Measurements from ENCODE around the gene NEK6.

The NEK6 gene

DNA sequence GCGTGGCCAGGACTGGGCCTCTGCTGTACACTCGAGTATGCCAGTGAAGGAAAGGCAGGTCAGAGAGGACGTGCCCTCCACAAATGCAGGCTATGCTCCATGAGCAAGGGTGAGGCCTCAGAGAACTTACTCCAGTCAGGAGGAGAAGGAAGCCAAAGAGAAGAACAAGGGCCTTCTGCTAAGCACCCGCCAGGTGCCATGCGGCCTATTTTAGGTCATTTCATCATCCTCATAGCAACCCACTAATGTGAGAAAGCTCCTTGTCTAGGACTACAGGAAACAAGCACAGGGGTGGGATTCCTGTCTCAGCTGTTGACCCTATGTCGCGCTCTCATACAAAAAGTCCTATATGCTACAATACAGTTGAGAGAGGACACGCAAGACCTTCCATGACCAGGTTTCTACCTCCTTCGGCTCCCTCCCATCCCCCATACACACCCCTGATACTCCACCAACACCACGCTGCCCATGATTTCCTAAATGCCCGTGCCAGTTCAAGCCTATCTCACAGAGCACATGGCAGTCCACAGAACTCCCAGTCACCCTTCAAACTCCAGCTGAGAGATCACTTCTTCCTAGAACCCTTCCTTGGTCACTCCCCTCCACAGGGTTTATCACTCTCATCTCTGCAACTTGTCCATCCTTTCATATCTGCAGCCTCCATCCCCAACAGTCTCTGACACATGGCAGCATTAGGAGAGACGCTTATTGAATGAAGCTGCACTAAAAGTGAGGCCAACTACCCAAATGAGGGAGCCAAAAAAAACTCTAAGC lies 130.7 kb downstream of the NEK6 start:
- Histone ChIP-seq H3K4me1 (ENCODE audit: low read depth, poor library complexity, severe bottlenecking) (peaks cover 21% of the 10 kb centered on the region), H4K20me1 (ENCODE audit: insufficient read depth) (peaks cover 13% of the 10 kb centered on the region; the same call in 1 of the 2 replicates), H3K9ac (no peak overlapping the region), H3K27ac (no peak overlapping the region), H3K4me3 (IDR thresholded peaks at IDR 0.05; ENCODE audit: insufficient read depth, low read depth, low read length) (no peak overlapping the region), H3K4me2 (no peak overlapping the region), H3K27me3 (ENCODE audit: insufficient read depth, low read depth) (no peaks in the 10 kb centered on the region), H2AFZ (ENCODE audit: low read depth) (no peak overlapping the region), H3K36me3 (ENCODE audit: insufficient read depth) (no peaks in the 10 kb centered on the region; the same call in 1 of the 2 replicates), H3K79me2 (ENCODE audit: insufficient read depth, low read depth) (peaks cover 82% of the 10 kb centered on the region)
- TF ChIP-seq, protein P1, sequence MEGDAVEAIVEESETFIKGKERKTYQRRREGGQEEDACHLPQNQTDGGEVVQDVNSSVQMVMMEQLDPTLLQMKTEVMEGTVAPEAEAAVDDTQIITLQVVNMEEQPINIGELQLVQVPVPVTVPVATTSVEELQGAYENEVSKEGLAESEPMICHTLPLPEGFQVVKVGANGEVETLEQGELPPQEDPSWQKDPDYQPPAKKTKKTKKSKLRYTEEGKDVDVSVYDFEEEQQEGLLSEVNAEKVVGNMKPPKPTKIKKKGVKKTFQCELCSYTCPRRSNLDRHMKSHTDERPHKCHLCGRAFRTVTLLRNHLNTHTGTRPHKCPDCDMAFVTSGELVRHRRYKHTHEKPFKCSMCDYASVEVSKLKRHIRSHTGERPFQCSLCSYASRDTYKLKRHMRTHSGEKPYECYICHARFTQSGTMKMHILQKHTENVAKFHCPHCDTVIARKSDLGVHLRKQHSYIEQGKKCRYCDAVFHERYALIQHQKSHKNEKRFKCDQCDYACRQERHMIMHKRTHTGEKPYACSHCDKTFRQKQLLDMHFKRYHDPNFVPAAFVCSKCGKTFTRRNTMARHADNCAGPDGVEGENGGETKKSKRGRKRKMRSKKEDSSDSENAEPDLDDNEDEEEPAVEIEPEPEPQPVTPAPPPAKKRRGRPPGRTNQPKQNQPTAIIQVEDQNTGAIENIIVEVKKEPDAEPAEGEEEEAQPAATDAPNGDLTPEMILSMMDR (conservative IDR thresholded peaks at IDR 0.05; ENCODE audit: low read depth, low read length) = no peak

GRCh38 chr9:124389146-124389939 lies 131.6 kb downstream of the NEK6 start:
- H2AFZ ChIP-seq (ENCODE audit: low read depth) = no peak overlapping the region
- H4K20me1 ChIP-seq (ENCODE audit: insufficient read depth) = peaks cover 13% of the 10 kb centered on the region; the same call in 1 of the 2 replicates
- H3K36me3 ChIP-seq (ENCODE audit: insufficient read depth) = no peaks in the 10 kb centered on the region; the same call in 1 of the 2 replicates
- H3K4me3 ChIP-seq (IDR thresholded peaks at IDR 0.05; ENCODE audit: insufficient read depth, low read depth, low read length) = no peak overlapping the region
- no peak overlapping the region for H3K4me2 ChIP-seq
- H3K4me1 ChIP-seq (ENCODE audit: low read depth, poor library complexity, severe bottlenecking) = peaks cover 21% of the 10 kb centered on the region
- no peaks in the 10 kb centered on the region for H3K27me3 ChIP-seq (ENCODE audit: insufficient read depth, low read depth)
- TF ChIP-seq, protein P1 (conservative IDR thresholded peaks at IDR 0.05; ENCODE audit: low read depth, low read length) = no peak
- peaks cover 82% of the 10 kb centered on the region for H3K79me2 ChIP-seq (ENCODE audit: insufficient read depth, low read depth)
- no peak overlapping the region for H3K27ac ChIP-seq
- no peak overlapping the region for H3K9ac ChIP-seq

GRCh38 chr9:124390794-124391658 lies 133.3 kb downstream of the NEK6 start:
- Histone ChIP-seq H3K4me3 (IDR thresholded peaks at IDR 0.05; ENCODE audit: insufficient read depth, low read depth, low read length) (no peak overlapping the region), H3K4me1 (ENCODE audit: low read depth, poor library complexity, severe bottlenecking) (peaks cover 21% of the 10 kb centered on the region), H3K27ac (no peak overlapping the region), H3K4me2 (no peak overlapping the region), H3K27me3 (ENCODE audit: insufficient read depth, low read depth) (no peaks in the 10 kb centered on the region), H3K9ac (no peak overlapping the region), H2AFZ (ENCODE audit: low read depth) (no peak overlapping the region), H3K36me3 (ENCODE audit: insufficient read depth) (no peaks in the 10 kb centered on the region; the same call in 1 of the 2 replicates), H4K20me1 (ENCODE audit: insufficient read depth) (peaks cover 5% of the 10 kb centered on the region; the same call in 1 of the 2 replicates), H3K79me2 (ENCODE audit: insufficient read depth, low read depth) (peaks cover 78% of the 10 kb centered on the region)
- TF ChIP-seq, protein P1 (conservative IDR thresholded peaks at IDR 0.05; ENCODE audit: low read depth, low read length) = no peak

- H3K27ac ChIP-seq = no peak overlapping the region
- no peaks in the 10 kb centered on the region; the same call in 1 of the 2 replicates for H3K36me3 ChIP-seq (ENCODE audit: insufficient read depth)
- H3K4me2 ChIP-seq = no peak overlapping the region
- H3K4me3 ChIP-seq (IDR thresholded peaks at IDR 0.05; ENCODE audit: insufficient read depth, low read depth, low read length) = no peak overlapping the region
- no peaks in the 10 kb centered on the region for H3K27me3 ChIP-seq (ENCODE audit: insufficient read depth, low read depth)
- H2AFZ ChIP-seq (ENCODE audit: low read depth) = no peak overlapping the region
- H3K4me1 ChIP-seq (ENCODE audit: low read depth, poor library complexity, severe bottlenecking) = peaks cover 19% of the 10 kb centered on the region
- H3K79me2 ChIP-seq (ENCODE audit: insufficient read depth, low read depth) = peaks cover 65% of the 10 kb centered on the region
- peaks cover 5% of the 10 kb centered on the region; the same call in 1 of the 2 replicates for H4K20me1 ChIP-seq (ENCODE audit: insufficient read depth)
- H3K9ac ChIP-seq = no peak overlapping the region
- TF ChIP-seq, protein P1 (conservative IDR thresholded peaks at IDR 0.05; ENCODE audit: low read depth, low read length) = no peak
These were observed 134.6 kb downstream of the NEK6 start for GRCh38 chr9:124392254-124392870.

Data from KMS-11 (cell line).